GM04503 (cell line): ENCODE measurements around the gene BTBD9.

Experiments
- DNase-seq: peaks from one replicate; pipeline ENCODE4 v3.0.0-alpha.2; 2012; ENCODE audit warnings: low read depth

BTBD9 gene

GRCh38 chr6:38639498-38640215 lies at the start of gene BTBD9:
TSS of gene BTBD9 (minus strand) at chr6:38639929.
- peak; percentile 32 for DNase-seq

GRCh38 chr6:38688579-38689087 lies 48.9 kb upstream of the BTBD9 start:
- DNase-seq = no peak

- no peak for DNase-seq
Observed at GRCh38 chr6:38687549-38687948, 47.8 kb upstream of the BTBD9 start.

- no peak for DNase-seq
Observed at GRCh38 chr6:38687043-38687353, 47.3 kb upstream of the BTBD9 start.

GRCh38 chr6:38686270-38687042 lies 46.7 kb upstream of the BTBD9 start:
- DNase-seq = no peak

GRCh38 chr6:38684904-38685303 lies 45.2 kb upstream of the BTBD9 start:
- DNase-seq = no peak

- DNase-seq = no peak
Observed at GRCh38 chr6:38684237-38684636, 44.5 kb upstream of the BTBD9 start.

- no peak for DNase-seq
Observed at GRCh38 chr6:38681850-38682249, 42.1 kb upstream of the BTBD9 start.

- no peak for DNase-seq
Observed at GRCh38 chr6:38679668-38680067, 39.9 kb upstream of the BTBD9 start.

GRCh38 chr6:38678178-38678760 lies 38.5 kb upstream of the BTBD9 start:
- no peak for DNase-seq

- no peak for DNase-seq
Observed at GRCh38 chr6:38676974-38677544, 37.3 kb upstream of the BTBD9 start.

GRCh38 chr6:38676236-38676973 lies 36.7 kb upstream of the BTBD9 start:
- no peak for DNase-seq

GRCh38 chr6:38673397-38674165 lies 33.9 kb upstream of the BTBD9 start:
- no peak for DNase-seq

- DNase-seq = peak; percentile 13
Observed at GRCh38 chr6:38671885-38672467, 32.2 kb upstream of the BTBD9 start.

- DNase-seq = no peak
Observed at GRCh38 chr6:38658418-38659167, 18.9 kb upstream of the BTBD9 start.

- DNase-seq = no peak
Observed at GRCh38 chr6:38656896-38657295, 17.2 kb upstream of the BTBD9 start.

GRCh38 chr6:38654263-38654662 lies 14.5 kb upstream of the BTBD9 start:
- DNase-seq = no peak

GRCh38 chr6:38651121-38651784 lies 11.5 kb upstream of the BTBD9 start:
- no peak for DNase-seq

GRCh38 chr6:38650207-38650752 lies 10.6 kb upstream of the BTBD9 start:
- DNase-seq = no peak
